Esophagus muscularis mucosa (tissue), 4 donors: ENCODE results near the gene COL6A3. TPM values are rescaled to one million over a fixed set of nuclear protein-coding genes. Genes with fewer than 3 reads are reported as not detected.
A peak's percentile ranks its signal among the peaks of the same experiment; 100 is the strongest.

Experiments used
- DNase-seq: peaks from one replicate; pipeline ENCODE4 v3.0.0-alpha.2; 2017; ENCODE audit errors: extremely low spot score
- H3K27ac ChIP-seq, 4 donors: fragments of 200-600 bp; sonication (generic); replicated peaks in 1 of 4; 1 replicate in 3 of 4; 2 replicates in 1 of 4; pipeline ENCODE4 v1.5.1; 2016 to 2019; ENCODE audit warnings: mild to moderate bottlenecking in 1 of 4
- H3K27me3 ChIP-seq, 4 donors: fragments of 200-600 bp; sonication (generic); one replicate each; pipeline versions ENCODE4 v1.5.1 to v1.6.0; 2016 to 2019
- H3K36me3 ChIP-seq, 4 donors: fragments of 200-600 bp; sonication (generic); one replicate each; pipeline ENCODE4 v1.5.1; 2016 to 2019
- H3K4me1 ChIP-seq, 4 donors: fragments of 200-600 bp; sonication (generic); one replicate each; pipeline ENCODE4 v1.5.1; 2016 to 2019
- H3K4me3 ChIP-seq, 4 donors: fragments of 200-600 bp; sonication (generic); 1 replicate in 2 of 4; 2 replicates in 2 of 4; pipeline ENCODE4 v1.5.1; 2016 to 2019; ENCODE audit warnings: mild to moderate bottlenecking in 4 of 4, moderate library complexity in 1 of 4
- H3K9me3 ChIP-seq, 4 donors: fragments of 200-600 bp; sonication (generic); 1 replicate in 3 of 4; 2 replicates in 1 of 4; pipeline ENCODE4 v1.5.1; 2016 to 2019
- EP300 ChIP-seq: sonication (generic); formaldehyde crosslinking; IDR thresholded peaks from one replicate; pipeline ENCODE4 v1.6.1; 2017; ENCODE audit warnings: antibody characterized with exemption
- POLR2A ChIP-seq: fragments of 450-650 bp; IDR thresholded peaks from one replicate; pipeline ENCODE4 v1.6.1; 2017; ENCODE audit warnings: antibody characterized with exemption, moderate library complexity, mild to moderate bottlenecking, low read depth
- POLR2AphosphoS5 ChIP-seq, 2 donors: sonication (generic); formaldehyde crosslinking; IDR thresholded peaks; one replicate each; pipeline ENCODE4 v1.6.1; 2017; ENCODE audit warnings: antibody characterized with exemption in 2 of 2
- WGBS: methylation state at CpG from one replicate; pipeline ENCODE4 v1.1.5; 2018; 5-methylcytosine and 5-hydroxymethylcytosine counted together
- intact Hi-C: fragments of 100-400 bp; cut with DNase I; formaldehyde crosslinking; loops from one replicate; pipeline ENCODE4 v1.15.1; 2023
- total RNA-seq, 4 donors: library from RNA; depleted of rRNA; stranded (reverse); fragments of >200 nt; gene quantifications; one replicate each; pipeline versions ENCODE4 v1.1.0 to v1.2.1, GENCODE V29; 2016
- TF ChIP-seq, protein P1 (sequence below), 3 experiments: fragments of 200-600 bp in 2 of 3; fragments of 450-650 bp in 1 of 3; sonication (generic) in 2 of 3; IDR thresholded peaks; one replicate each; pipeline ENCODE4 v1.5.1; 2017 to 2019; ENCODE audit warnings: antibody characterized with exemption in 3 of 3, mild to moderate bottlenecking in 2 of 3, moderate library complexity in 1 of 3

Gene COL6A3
- total RNA-seq, 4 donors from 2014 or later: 96.2 to 350 (median 192) TPM

DNA sequence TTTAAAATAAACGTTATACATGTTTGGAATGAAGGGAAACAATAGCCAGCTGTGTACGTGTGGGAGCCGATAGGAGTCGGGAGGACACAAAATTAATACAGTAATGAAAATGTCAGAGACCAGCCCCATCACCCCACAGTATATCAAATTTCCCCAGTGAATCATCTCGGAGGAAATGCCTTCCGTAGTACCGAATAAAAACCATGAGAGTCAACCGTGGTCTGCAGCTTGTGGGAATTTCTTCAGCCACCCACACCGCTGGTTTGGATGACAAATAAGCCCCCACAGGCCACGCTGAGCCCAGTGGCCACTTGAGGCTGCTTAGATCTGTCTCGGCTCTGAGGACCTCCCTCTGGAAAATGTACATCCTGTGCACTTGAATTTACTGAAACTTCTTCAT, 133.7 kb downstream of the COL6A3 start:
- peak overlapping the region in 3 of 4 donors; percentile 77 to 80 (median 79) for H3K27ac ChIP-seq
- no peaks in the 10 kb centered on the region for H3K9me3 ChIP-seq
- TF ChIP-seq POLR2AphosphoS5 (IDR thresholded peaks at IDR 0.05) (no peak), POLR2A (no peak), EP300 (no peak)
- TF ChIP-seq, protein P1, sequence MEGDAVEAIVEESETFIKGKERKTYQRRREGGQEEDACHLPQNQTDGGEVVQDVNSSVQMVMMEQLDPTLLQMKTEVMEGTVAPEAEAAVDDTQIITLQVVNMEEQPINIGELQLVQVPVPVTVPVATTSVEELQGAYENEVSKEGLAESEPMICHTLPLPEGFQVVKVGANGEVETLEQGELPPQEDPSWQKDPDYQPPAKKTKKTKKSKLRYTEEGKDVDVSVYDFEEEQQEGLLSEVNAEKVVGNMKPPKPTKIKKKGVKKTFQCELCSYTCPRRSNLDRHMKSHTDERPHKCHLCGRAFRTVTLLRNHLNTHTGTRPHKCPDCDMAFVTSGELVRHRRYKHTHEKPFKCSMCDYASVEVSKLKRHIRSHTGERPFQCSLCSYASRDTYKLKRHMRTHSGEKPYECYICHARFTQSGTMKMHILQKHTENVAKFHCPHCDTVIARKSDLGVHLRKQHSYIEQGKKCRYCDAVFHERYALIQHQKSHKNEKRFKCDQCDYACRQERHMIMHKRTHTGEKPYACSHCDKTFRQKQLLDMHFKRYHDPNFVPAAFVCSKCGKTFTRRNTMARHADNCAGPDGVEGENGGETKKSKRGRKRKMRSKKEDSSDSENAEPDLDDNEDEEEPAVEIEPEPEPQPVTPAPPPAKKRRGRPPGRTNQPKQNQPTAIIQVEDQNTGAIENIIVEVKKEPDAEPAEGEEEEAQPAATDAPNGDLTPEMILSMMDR (IDR thresholded peaks at IDR 0.05): no peak
- DNase-seq: no peak
- intact Hi-C loops: no loop called here
- no peak overlapping the region for H3K4me3 ChIP-seq
- H3K27me3 ChIP-seq: no peaks in the 10 kb centered on the region
- WGBS: 57% methylated on average over 11 of the region's 11 CpGs
- no peaks in the 10 kb centered on the region for H3K36me3 ChIP-seq
- peaks cover 0 to 52% (median 38%) of the 10 kb centered on the region in 4 donors for H3K4me1 ChIP-seq

GRCh38 chr2:237279012-237279768, 134.8 kb downstream of the COL6A3 start:
- Histone ChIP-seq H3K4me1 (peaks cover 0 to 52% (median 38%) of the 10 kb centered on the region in 4 donors), H3K36me3 (no peaks in the 10 kb centered on the region), H3K27me3 (no peaks in the 10 kb centered on the region), H3K9me3 (no peaks in the 10 kb centered on the region), H3K27ac (peak overlapping the region; percentile 61 to 80 (median 78)), H3K4me3 (peak overlapping the region in 1 of 4 donors; percentile 8)
- no peak for TF ChIP-seq EP300
- no peak for TF ChIP-seq POLR2A
- TF ChIP-seq, protein P1 (IDR thresholded peaks at IDR 0.05): no peak
- TF ChIP-seq POLR2AphosphoS5 (IDR thresholded peaks at IDR 0.05): no peak
- no peak for DNase-seq
- intact Hi-C loops: no loop called here
- 74% methylated on average over 9 of the region's 9 CpGs for WGBS

GRCh38 chr2:237278568-237278967, 135.4 kb downstream of the COL6A3 start:
- no peak for DNase-seq
- Histone ChIP-seq H3K27me3 (no peaks in the 10 kb centered on the region), H3K4me3 (peak overlapping the region in 1 of 4 donors; percentile 8), H3K27ac (peak overlapping the region; percentile 61 to 80 (median 78)), H3K4me1 (peaks cover 0 to 48% (median 38%) of the 10 kb centered on the region in 4 donors), H3K36me3 (no peaks in the 10 kb centered on the region), H3K9me3 (no peaks in the 10 kb centered on the region)
- WGBS: 42% methylated on average over 6 of the region's 6 CpGs
- intact Hi-C loops: no loop called here
- TF ChIP-seq POLR2A (no peak), POLR2AphosphoS5 (IDR thresholded peaks at IDR 0.05) (peak; percentile 54 to 58)

DNA sequence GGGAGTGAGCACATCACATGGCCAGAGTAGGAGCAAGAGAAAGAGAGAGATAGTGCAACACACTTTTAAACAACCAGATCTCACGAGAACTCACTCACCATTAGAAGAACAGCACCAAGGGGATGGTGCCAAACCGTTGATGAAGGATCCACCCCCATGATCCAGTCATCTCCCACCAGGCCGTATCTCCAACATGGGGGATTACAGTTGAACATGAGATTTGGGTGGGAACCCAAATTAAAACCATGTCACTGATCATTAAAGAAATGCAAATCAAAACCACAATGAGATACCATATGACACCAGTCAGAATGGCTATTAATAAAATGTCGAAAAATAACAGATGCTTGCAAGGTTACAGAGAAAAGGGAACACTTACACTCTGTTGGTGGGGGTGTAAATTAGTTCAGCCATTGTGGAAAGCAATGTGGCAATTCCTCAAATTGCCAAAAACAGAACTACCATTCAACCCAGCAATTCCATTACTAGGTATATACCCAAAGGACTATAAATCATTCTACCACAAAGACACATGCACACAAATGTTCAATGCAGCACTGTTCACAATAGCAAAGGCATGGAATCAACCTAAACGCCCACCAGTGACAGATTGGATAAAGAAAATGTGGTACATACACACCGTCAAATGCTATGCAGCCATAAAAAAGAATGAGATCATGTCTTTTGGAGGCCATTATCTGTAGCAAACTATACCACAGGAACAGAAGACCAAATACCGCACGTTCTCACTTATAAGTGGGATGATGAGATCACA, 137.1 kb downstream of the COL6A3 start:
- no peak for DNase-seq
- no peaks in the 10 kb centered on the region for H3K36me3 ChIP-seq
- no peaks in the 10 kb centered on the region for H3K9me3 ChIP-seq
- no peaks in the 10 kb centered on the region for H3K27me3 ChIP-seq
- peaks cover 0 to 31% (median 27%) of the 10 kb centered on the region in 4 donors for H3K4me1 ChIP-seq
- H3K27ac ChIP-seq: no peak overlapping the region
- intact Hi-C loops: no loop called here
- TF ChIP-seq EP300 (no peak), POLR2A (no peak), POLR2AphosphoS5 (IDR thresholded peaks at IDR 0.05) (no peak)
- TF ChIP-seq, protein P1 (IDR thresholded peaks at IDR 0.05): no peak
- 89% methylated on average over 8 of the region's 8 CpGs for WGBS
- H3K4me3 ChIP-seq: no peak overlapping the region

Other genes starting within 250 kb of the COL6A3 start
- 1 to 10 TPM; 5.3 to 8.7 (median 7.8) TPM for gene MLPH, start 73.1 kb upstream of the COL6A3 start, total RNA-seq
- not detected for gene PRLH, start 152.4 kb upstream of the COL6A3 start, total RNA-seq
- gene RAB17, start 176.6 kb upstream of the COL6A3 start, total RNA-seq: 1 to 10 TPM in 2 of 4 donors, under 1 TPM in 2; 0.83 to 3.7 (median 1.4) TPM
- 100 to 1,000 TPM; 142 to 213 (median 191) TPM for gene LRRFIP1, start 213.4 kb upstream of the COL6A3 start, total RNA-seq